ENCODE results near the gene RNF187.

RNF187 gene

DNA sequence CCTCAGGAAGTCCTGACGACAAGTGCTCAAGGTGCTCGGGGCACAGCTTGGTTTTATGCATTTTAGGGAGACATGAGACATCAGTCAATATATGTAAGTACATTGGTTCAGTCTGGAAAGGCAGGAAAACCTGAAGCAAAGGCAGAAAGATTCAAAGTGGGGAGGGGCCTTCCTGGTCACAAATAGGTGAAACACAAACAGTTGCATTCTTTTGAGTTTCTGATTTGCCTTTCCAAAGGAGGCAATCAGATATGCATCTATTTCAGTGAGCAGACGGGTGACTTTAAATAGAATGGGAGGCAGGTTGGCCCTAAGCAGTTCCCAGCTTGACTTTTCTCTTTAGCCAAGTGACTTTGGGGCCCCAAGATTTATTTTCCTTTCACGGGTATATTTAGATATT is 8.9 kb upstream of the RNF187 start:
- DNase-seq (ENCODE audit: low read depth), result no peak
- no peak overlapping the region for H3K4me3 ChIP-seq (ENCODE audit: low read depth, low read length)

DNA sequence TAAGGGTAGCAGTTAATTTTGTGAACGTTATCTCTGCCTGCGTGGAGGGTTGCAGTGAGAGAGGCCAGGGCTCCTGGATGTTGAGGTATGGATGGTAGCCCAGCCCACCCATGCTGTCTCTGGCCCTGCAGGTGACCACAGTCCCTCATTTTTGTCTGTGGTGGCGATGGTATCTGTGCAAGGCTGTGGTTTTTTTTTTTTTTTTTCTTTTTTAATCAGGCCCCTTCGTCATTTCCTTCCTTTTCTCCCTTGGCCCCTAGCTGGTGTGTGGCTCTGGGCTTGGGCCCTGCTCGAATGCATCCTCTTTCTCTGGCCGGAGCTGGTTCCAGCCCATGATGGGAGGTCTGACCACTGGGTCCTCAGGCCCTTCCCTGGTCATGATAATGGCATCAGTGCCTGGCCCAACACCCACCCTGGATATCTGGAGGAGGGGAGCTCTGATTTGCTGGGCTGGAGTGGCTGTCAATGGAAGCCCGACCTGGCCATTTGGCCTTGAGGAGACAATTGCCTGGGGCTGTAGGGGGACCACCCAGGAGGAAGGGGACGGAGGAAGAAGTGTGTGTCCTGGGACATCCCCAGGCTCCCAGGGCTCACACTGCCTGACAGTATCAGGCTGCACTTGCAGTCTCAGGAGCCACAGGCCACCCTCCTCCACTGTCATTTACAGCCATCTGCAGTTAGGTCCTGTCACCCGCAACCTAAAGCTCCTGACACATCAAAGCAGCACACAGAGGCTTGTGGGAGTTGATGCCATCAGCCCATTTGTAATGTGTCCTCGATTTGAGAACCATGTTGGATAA is 8.1 kb upstream of the RNF187 start:
- no peak overlapping the region for H3K4me3 ChIP-seq (ENCODE audit: low read depth, low read length)
- DNase-seq (ENCODE audit: low read depth), result no peak

DNA sequence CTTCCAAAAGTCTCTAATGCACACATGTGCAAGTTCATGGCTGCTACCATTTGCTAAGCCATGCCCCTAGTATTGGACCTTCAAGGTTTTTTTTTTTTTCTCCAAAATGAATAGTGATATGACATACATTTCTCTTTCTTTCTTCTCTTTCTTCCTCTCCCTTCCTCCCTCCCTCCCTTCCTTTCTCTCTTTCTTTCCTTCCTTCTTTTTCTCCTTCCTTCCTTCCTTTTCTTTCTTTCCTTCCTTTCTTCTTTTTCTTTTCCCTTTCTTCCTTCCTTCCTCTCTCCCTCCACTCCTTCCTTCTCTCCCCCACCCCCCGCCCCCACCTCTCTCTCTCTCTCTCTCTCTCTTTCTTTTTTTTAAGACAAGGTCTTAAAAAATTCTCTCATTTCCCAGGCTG is 3.4 kb upstream of the RNF187 start:
- H3K4me3 ChIP-seq (ENCODE audit: low read depth, low read length), result no peak overlapping the region
- DNase-seq (ENCODE audit: low read depth), result no peak

DNA sequence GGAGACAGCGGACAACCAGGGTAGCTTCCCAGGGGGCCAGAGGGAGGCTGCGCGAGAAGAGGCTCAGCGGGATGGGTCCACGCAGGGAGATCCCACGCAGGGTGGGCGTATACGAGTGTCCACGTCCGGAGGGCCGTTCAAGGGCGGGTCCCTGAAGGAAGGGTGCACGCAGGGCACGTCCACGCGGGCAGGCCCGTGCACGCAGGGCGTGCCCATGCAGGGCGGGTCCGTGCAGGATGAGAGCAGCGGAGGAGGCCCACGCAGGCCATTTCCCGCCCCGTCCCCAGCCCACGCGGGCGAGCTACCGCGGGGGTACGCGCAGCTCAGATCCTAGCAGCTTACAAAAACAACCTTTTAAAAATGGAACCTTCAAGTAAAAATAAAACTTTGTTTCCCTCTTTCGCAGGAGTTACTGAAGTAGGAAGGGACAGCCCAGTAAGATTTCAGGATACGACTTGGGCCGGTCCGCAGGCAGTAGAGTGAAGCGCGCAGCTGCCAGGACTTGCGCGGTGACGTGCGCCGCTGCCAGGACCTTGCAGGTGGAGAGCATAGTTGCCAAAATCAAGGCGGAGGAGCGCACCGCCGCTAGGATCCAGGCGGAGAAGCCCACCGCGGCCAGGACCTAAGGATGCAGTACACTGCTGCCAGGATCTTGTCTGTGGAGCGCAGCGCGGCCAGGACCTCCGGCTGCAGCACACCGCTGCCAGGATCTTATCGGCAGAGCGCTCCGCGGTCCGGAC is 416 bp upstream of the RNF187 start:
- H3K4me3 ChIP-seq (ENCODE audit: low read depth, low read length), result peak overlapping the region; percentile 85
- peak; percentile 72 for DNase-seq (ENCODE audit: low read depth)

DNA sequence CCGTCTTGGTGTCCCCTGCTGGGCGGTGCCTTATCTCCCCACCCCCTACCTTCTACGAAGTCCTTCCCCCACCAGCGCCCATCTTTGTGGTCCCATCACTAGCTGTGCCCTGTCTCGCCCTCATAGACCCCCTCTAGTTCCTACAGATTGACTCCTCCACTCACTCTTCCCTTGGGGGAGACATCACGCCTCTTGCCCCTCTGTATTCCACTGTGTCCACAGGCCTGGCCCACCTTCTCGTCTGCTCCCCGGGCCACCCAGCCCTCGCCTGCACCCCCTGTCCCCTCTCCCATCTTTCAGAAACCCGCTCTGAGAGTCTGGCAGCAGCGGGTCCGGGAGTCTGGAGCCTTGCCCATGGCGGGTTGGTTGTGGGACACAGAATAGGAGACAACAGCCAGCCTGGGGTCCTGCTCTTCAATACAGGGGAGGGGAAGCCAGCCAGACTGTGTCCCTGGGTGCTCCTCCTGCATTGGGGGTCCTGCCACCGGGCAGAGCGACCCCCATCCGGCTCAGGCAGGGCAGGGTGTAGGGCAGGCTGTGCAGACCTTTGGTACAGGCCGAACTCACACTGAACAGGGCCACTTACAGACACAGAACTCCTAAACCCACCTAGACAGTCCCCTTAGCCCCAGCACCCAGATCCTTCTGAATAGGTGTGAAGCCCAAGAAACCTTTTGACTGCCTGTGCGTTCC is 1.1 kb downstream of the RNF187 start:
- peak overlapping the region; percentile 85 for H3K4me3 ChIP-seq (ENCODE audit: low read depth, low read length)
- DNase-seq (ENCODE audit: low read depth), result no peak

DNA sequence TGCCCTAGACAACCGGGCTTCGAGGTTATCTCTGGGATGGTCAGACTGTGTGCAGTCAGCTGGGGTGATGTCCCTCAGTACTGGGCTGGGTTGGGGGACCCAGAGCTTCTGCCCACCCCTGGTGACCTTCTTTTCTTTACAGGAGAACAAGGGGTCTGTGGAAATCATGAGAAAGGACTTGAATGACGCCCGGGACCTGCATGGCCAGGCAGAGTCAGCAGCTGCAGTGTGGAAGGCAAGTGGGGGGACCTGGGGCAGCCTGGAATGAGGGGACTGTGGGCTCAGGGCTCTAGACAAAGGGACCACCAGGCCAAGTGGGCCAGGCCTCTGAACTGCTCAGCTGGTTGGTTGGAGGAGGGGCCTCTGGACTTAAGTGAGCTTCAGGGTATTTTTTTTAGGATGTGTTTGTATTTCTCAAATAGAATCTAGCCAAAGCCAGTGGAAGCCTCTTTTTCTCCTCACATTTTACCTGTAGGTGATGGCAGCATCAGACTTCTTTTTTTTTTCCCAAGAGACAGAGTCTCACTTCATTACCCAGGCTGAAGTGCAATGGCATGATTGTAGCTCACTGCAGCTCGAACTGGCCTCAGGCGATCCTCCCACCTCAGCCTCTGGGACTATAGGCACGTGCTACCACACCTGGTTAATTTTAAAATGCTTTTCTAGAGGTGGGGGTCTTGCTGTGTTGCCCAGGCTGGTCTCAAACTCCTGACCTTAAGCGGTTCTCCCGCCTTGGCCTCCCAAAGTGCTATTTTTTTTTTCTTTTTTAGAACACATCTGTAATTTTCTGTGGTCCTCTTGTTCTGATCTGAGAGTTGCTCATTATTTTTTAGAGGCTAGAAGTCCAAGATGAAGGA is 1.9 kb downstream of the RNF187 start:
- H3K4me3 ChIP-seq (ENCODE audit: low read depth, low read length), result peak overlapping the region; percentile 85
- DNase-seq (ENCODE audit: low read depth), result no peak

DNA sequence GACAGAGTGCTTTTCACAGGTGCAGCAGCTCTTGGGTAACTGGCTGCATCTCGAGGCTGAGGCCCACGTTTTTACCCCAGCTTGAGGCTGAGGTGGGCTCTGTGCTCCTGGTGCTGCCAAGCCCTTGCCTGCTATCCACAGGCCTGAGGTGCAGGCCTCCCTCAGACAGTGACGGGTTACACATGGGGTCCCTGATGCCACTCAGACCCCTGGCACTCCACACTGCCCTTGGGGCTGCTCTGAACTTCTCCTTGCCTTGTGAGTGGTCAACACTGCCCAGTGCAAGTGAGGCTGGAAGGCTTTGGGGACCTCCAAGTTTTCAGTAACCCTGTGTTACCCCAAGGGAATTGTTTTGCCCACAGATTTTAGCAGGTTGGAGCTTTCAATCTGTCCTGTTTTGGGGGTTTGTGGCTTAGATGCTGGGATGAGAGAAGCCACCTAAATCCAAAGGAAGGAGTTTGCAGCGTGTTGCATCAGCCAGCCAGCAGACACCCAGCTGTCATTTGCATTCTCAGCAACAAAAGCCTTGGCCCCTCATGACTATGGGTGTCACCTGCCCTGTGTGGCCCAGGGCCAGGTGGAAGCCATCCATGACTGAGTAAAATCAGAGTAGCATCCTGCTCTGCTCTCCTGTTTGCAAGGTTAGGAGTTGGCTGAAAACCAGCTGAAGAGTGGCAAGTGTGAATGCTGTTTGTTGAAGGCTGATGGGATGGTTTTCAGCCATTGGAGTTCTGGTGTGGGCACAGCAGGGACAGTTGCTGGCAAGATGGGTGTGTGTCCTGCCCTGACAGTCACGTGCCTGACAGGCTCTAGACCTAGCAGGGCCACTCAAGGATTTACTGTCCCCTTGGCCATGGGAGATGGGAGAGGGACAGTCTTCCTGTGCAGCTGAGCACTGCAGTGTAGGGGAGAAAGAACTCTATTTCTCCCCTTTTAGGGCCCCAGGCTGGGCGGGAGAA is 3.2 kb downstream of the RNF187 start:
- H3K4me3 ChIP-seq (ENCODE audit: low read depth, low read length), result no peak overlapping the region
- DNase-seq (ENCODE audit: low read depth), result no peak

DNA sequence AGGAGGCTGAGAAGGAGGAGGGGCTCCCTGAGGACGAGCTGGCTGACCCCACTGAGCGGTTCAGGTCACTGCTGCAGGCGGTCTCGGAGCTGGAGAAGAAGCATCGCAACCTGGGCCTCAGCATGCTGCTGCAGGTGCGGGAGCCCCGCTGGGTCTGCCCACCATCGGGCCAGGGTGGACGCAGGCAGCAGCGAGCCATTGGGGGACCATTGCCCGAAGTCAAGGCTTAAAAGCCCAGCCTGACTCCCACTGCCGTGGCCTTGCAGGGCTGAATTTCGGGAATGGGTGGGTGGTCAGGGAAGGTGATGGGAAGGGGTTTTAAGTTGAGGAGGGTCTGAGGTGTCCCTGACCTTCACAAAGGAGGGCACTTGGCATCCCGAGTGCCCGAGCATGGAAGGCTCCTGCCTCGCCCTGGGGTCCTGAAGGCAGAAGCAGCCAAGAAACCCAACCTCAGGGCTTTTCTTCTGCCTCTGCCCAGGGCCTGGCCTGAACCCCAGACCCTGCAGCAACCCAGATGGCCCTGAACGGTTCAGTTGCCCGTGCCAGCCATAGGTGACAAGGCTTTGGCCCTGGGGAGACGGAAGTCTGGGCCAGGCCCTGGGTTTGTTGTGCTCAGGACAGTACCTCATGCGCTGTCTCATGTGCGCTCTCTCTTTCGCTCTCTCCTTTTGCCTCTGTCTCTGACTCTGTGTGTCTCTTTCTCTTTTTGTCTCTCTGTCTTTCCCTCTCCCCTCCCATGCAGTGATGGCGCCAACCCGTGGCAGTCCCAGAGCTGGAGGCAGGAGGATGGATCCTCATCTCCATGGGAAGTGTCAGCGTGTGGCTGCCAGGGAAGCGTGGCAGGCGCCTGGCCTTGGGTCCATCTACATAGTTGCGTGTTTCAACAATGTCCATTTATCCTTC is 6.2 kb downstream of the RNF187 start:
- no peak overlapping the region for H3K4me3 ChIP-seq (ENCODE audit: low read depth, low read length)
- no peak for DNase-seq (ENCODE audit: low read depth)

DNA sequence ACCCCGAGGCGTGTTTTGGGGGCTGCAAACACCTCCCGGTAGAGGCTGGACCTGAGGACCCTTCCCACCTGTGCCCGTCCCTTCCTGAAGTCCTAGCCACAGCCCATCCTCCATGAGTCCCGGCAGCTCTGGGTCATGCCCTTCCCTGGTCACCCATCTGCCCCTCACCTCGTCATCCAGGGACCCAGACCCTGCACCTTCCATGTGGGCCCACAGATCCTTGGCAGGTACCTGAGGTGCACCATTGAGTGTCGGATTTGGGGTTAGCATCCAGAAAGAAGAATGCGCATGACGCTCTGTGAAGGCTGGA is 6.8 kb downstream of the RNF187 start:
- DNase-seq (ENCODE audit: low read depth), result no peak
- no peak overlapping the region for H3K4me3 ChIP-seq (ENCODE audit: low read depth, low read length)

DNA sequence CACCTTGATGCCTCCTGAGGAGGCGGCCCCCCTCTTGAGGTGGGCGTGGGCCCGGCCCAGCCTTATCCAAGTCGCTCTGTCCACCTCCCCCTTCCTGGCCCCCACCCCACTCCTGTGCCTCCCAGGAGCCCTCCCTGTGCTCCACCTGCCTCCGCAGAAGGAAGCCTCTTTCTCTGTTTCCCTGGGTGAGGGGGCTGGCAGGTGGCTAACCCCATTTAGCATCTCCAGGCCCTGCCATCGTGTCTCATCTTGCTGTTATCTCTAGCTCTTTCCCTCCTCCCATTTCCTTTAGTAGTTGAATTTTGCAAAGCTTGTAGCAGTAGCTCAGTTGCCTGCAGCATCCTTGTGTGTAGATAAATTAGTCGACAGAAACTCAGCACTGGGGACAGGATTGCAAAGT is 7.2 kb downstream of the RNF187 start:
- H3K4me3 ChIP-seq (ENCODE audit: low read depth, low read length), result no peak overlapping the region
- no peak for DNase-seq (ENCODE audit: low read depth)

DNA sequence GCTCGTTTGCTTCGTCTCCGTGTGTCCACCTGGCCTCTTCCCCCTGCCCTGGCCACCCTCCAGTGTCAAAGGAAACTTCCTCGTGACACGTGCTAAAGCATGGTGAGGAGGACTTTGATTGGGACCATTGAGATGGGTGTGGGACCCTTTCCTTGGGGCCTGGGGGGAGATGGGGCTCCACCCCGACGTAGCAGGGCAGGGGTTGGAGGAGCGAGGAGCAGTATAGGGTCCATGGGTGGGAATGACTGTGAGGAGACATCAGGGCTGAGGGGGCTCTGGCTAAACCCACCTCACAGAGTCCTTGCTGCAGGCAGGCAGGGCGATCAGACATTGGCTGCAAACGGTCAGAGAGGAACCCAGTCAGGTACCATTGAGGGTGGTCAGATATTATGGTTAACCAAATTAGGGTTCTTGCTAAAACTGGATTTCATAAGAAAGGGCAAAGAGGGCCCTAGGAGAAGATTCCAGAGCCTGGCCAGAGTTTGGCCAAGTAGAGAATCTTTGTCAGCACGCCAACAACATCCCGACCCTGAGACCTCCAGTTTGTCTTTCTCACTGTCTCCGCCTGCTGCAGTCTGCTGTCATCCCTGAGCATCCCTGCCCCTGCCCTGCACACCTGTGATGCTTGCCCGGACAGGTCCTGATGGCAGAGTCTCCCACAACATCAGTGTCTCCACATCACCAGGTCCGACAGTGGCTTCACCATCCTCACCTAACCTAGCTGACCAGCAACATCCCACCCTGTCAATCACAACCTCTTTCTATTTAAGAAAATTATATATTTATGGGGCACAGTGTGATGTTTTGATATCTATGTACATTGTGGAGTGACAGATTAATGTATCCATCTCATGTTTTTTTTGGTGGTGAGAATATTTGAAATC is 8.0 kb downstream of the RNF187 start:
- DNase-seq (ENCODE audit: low read depth), result no peak
- no peak overlapping the region for H3K4me3 ChIP-seq (ENCODE audit: low read depth, low read length)

DNA sequence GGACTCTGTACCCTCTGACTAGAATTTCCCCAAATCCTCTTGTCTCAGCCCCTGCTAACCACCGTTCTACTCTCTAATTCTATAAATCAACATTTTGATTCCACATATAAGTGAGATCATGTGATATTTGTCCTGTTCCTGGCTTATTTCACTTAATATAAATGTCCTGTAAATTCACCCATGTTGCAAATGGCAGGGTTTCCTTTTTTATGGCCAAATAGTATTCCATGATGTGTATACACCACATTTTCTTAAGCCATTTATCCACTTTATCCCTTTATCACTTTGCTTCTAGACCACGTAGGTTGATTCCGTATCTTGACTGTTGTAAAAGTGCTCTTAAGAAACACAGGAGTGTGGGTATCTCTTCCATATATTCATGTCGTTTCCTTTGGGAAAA is 8.9 kb downstream of the RNF187 start:
- H3K4me3 ChIP-seq (ENCODE audit: low read depth, low read length), result no peak overlapping the region
- DNase-seq (ENCODE audit: low read depth), result no peak

DNA sequence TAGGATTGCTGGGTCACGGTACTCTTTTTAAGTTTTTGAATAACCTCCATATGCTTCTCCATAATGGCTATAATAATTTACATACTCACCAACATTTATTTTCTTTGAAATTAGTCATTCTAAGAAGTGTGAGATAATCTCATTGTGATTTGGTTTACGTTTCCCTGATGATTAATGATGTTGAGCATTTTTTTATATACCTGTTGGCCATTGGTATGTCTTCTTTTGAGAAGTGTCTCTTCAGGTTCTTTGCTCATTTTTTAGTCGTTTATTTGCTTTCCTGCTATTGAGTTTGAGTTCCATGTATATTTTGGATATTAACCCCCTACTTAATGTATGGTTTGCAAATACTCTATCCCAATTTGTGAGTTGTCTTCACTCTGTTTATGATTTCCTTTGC is 9.3 kb downstream of the RNF187 start:
- DNase-seq (ENCODE audit: low read depth), result no peak
- H3K4me3 ChIP-seq (ENCODE audit: low read depth, low read length), result no peak overlapping the region

DNA sequence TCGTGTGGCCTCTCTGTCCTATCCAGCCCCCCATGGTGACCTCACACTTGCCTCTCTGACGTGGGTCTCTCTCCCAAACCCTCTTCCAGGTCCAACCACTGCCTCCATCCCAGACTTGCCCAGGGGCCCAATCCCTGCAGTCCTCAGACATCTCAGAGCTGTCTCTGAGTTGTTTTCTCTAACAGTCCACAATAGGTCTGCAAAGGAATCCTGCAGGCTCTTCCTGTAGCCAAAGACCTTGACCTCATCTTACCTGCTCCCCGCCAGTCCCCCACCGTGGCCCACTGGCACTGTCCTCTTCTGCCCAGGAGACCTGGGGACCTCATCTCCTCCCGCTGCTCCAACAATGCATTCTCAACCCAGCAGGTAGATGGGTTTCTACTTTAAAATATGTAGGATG is 10.0 kb downstream of the RNF187 start:
- H3K4me3 ChIP-seq (ENCODE audit: low read depth, low read length), result no peak overlapping the region
- DNase-seq (ENCODE audit: low read depth), result no peak

DNA sequence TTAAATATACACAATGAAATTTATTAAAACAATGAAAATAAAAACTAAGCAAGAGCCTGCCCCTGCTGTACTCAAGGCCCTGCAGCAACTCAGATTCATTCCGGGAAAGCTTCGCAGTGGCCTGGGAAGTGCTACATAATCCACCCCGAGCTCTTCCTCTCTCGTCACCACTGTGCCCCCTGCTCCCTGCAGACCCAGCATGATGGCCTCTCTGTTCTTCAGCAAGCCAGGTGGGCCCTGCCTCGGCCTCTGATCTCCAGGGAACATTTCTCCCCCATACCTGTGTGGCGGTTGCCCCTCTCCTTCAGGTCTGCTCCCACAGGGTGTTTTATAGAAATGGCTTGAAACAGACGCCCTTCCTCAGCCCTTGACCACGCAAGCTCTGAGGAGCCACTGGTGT is 10.6 kb downstream of the RNF187 start:
- DNase-seq (ENCODE audit: low read depth), result no peak
- no peak overlapping the region for H3K4me3 ChIP-seq (ENCODE audit: low read depth, low read length)

DNA sequence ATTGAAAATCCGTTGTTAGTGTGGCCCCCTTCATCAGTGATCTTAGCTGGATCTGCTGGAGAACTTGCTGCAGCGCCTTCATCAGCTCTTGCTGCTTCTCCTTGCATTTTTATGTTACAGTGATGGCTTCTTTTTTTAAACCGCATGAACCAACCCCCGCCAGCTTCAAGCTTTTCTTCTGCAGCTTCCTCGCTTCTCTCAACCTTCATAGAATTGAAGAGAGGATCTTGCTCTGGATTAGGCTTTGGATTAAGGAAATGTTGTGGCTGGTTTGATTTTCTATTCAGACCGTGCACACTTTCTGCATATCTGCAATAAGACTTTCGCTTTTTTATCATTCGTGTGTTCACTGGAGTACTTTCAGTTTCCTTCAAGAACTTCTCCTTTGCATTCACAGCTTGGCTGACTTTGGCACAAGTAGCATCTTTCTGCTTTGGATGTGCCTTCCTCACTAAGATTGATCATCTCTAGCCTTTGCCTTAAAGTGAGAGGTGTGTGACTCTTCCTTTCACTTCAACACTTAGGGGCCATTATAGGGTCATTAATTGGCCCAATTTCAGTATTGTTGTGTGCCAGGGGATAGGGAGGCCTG is 13.1 kb downstream of the RNF187 start:
- no peak for DNase-seq (ENCODE audit: low read depth)
- no peak overlapping the region for H3K4me3 ChIP-seq (ENCODE audit: low read depth, low read length)
